Measurements from ENCODE around the gene PHRF1. TPM values are rescaled to one million over a fixed set of nuclear protein-coding genes. Genes with fewer than 3 reads are reported as not detected.

PHRF1 gene
- total and polyA plus RNA-seq, 4 donors: 2.4 to 25.2 (median 18.8) TPM

GRCh38 chr11:544817-545166 lies 31.5 kb upstream of the PHRF1 start:
- no peak for DNase-seq (ENCODE audit: low spot score)
- H3K4me3 ChIP-seq (ENCODE audit: low read depth in 1 of 3, low read length in 3 of 3): no peak overlapping the region
- H3K9me3 ChIP-seq (ENCODE audit: control insufficient read depth in 4 of 4, low read length in 3 of 4): no peaks in the 10 kb centered on the region
- no peaks in the 10 kb centered on the region for H3K27me3 ChIP-seq (ENCODE audit: control insufficient read depth in 4 of 4, insufficient read depth in 4 of 4, low read length in 3 of 4)
- no peak for TF ChIP-seq EGR1 (IDR thresholded peaks at IDR 0.05; ENCODE audit: low read depth in 2 of 2)
- no peak for TF ChIP-seq TAF1 (conservative IDR thresholded peaks at IDR 0.05)
- TF ChIP-seq FOXA2 (IDR thresholded peaks at IDR 0.05): no peak
- no peak for TF ChIP-seq ATF3 (IDR thresholded peaks at IDR 0.05)
- TF ChIP-seq FOXA1 (IDR thresholded peaks at IDR 0.05): no peak
- TF ChIP-seq HNF4A (conservative IDR thresholded peaks at IDR 0.05): no peak
- TF ChIP-seq, protein P1, sequence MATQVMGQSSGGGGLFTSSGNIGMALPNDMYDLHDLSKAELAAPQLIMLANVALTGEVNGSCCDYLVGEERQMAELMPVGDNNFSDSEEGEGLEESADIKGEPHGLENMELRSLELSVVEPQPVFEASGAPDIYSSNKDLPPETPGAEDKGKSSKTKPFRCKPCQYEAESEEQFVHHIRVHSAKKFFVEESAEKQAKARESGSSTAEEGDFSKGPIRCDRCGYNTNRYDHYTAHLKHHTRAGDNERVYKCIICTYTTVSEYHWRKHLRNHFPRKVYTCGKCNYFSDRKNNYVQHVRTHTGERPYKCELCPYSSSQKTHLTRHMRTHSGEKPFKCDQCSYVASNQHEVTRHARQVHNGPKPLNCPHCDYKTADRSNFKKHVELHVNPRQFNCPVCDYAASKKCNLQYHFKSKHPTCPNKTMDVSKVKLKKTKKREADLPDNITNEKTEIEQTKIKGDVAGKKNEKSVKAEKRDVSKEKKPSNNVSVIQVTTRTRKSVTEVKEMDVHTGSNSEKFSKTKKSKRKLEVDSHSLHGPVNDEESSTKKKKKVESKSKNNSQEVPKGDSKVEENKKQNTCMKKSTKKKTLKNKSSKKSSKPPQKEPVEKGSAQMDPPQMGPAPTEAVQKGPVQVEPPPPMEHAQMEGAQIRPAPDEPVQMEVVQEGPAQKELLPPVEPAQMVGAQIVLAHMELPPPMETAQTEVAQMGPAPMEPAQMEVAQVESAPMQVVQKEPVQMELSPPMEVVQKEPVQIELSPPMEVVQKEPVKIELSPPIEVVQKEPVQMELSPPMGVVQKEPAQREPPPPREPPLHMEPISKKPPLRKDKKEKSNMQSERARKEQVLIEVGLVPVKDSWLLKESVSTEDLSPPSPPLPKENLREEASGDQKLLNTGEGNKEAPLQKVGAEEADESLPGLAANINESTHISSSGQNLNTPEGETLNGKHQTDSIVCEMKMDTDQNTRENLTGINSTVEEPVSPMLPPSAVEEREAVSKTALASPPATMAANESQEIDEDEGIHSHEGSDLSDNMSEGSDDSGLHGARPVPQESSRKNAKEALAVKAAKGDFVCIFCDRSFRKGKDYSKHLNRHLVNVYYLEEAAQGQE (IDR thresholded peaks at IDR 0.05): no peak
- no peak for TF ChIP-seq GABPA (IDR thresholded peaks at IDR 0.05 in 1 of 2, conservative IDR thresholded peaks at IDR 0.05 in 1 of 2)
- no peak for TF ChIP-seq NR2F2 (IDR thresholded peaks at IDR 0.05)
- no peak for TF ChIP-seq CTCF (IDR thresholded peaks at IDR 0.05; ENCODE audit: low read depth, low read length, missing input control)
- no peak for TF ChIP-seq RXRA (IDR thresholded peaks at IDR 0.05)
- TF ChIP-seq MAX (IDR thresholded peaks at IDR 0.05): no peak
- no peak overlapping the region for H3K9ac ChIP-seq (ENCODE audit: low read depth in 1 of 2, low read length in 2 of 2)
- 86% methylated on average over 5 of the region's 5 CpGs for WGBS
- H3K4me1 ChIP-seq (ENCODE audit: control insufficient read depth in 4 of 4, insufficient read depth in 4 of 4, low read length in 3 of 4): no peaks in the 10 kb centered on the region
- H3K27ac ChIP-seq (ENCODE audit: low read depth in 1 of 2, low read length in 2 of 2): no peak overlapping the region
- H3K36me3 ChIP-seq (ENCODE audit: control insufficient read depth in 4 of 4, insufficient read depth in 3 of 4, low read depth in 1 of 4, low read length in 3 of 4): peaks cover 0 to 1% (median 0%) of the 10 kb centered on the region in 4 donors

DNA sequence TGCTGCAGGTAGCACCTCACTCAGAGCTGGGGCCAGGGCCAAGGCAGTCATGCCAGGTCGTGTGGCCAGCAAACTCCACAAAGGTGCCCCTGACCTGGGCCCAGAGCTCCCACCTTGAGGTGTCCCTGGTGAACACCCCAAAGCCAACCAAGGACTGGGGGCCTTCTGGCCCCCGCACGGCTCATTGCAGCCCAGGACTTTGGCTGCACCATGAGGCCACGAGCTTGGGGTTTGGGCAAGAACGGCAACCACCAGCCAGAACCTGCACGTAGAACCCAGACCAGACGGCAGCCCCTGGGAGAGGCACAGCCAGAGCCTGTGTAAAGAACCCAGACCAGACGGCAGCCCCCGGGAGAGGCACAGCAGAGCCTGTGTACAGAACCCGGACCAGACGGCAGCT lies 31.1 kb upstream of the PHRF1 start:
- H3K27me3 ChIP-seq (ENCODE audit: control insufficient read depth in 4 of 4, insufficient read depth in 4 of 4, low read length in 3 of 4): no peaks in the 10 kb centered on the region
- H3K36me3 ChIP-seq (ENCODE audit: control insufficient read depth in 4 of 4, insufficient read depth in 3 of 4, low read depth in 1 of 4, low read length in 3 of 4): peaks cover 0 to 1% (median 0%) of the 10 kb centered on the region in 4 donors
- no peaks in the 10 kb centered on the region for H3K4me1 ChIP-seq (ENCODE audit: control insufficient read depth in 4 of 4, insufficient read depth in 4 of 4, low read length in 3 of 4)
- no peaks in the 10 kb centered on the region for H3K9me3 ChIP-seq (ENCODE audit: control insufficient read depth in 4 of 4, low read length in 3 of 4)
- DNase-seq (ENCODE audit: low spot score): no peak
- no peak overlapping the region for H3K4me3 ChIP-seq (ENCODE audit: low read depth in 1 of 3, low read length in 3 of 3)
- WGBS: 92% methylated on average over 11 of the region's 11 CpGs
- no peak overlapping the region for H3K27ac ChIP-seq (ENCODE audit: low read depth in 1 of 2, low read length in 2 of 2)
- H3K9ac ChIP-seq (ENCODE audit: low read depth in 1 of 2, low read length in 2 of 2): no peak overlapping the region
- no peak for TF ChIP-seq ATF3 (IDR thresholded peaks at IDR 0.05)
- no peak for TF ChIP-seq FOXA2 (IDR thresholded peaks at IDR 0.05)
- TF ChIP-seq HNF4A (conservative IDR thresholded peaks at IDR 0.05): no peak
- no peak for TF ChIP-seq SP1 (IDR thresholded peaks at IDR 0.05)
- no peak for TF ChIP-seq HNF4G (IDR thresholded peaks at IDR 0.05)
- TF ChIP-seq JUND (IDR thresholded peaks at IDR 0.05): no peak
- no peak for TF ChIP-seq MAX (IDR thresholded peaks at IDR 0.05)
- TF ChIP-seq RAD21 (IDR thresholded peaks at IDR 0.05): no peak
- TF ChIP-seq FOXA1 (IDR thresholded peaks at IDR 0.05): no peak
- TF ChIP-seq ZBTB33 (IDR thresholded peaks at IDR 0.05): no peak
- TF ChIP-seq RXRA (IDR thresholded peaks at IDR 0.05): no peak
- TF ChIP-seq NR2F2 (IDR thresholded peaks at IDR 0.05): no peak
- TF ChIP-seq TAF1 (conservative IDR thresholded peaks at IDR 0.05): no peak
- TF ChIP-seq, protein P1 (IDR thresholded peaks at IDR 0.05): no peak
- no peak for TF ChIP-seq YY1 (IDR thresholded peaks at IDR 0.05)
